Neural cell (in vitro differentiated cells): ENCODE data around the gene SNAP29.

Source experiments
- CTCF ChIP-seq: fragments of 450-650 bp; IDR thresholded peaks from 2 replicates; pipeline ENCODE4 v1.5.1; 2014; ENCODE audit warnings: antibody characterized with exemption, mild to moderate bottlenecking, moderate library complexity; ENCODE audit not compliant: poor library complexity, severe bottlenecking
- EP300 ChIP-seq: fragments of 450-650 bp; conservative IDR thresholded peaks from 2 replicates; pipeline ENCODE4 v1.6.1; 2014; ENCODE audit warnings: antibody characterized with exemption, mild to moderate bottlenecking, moderate library complexity; ENCODE audit not compliant: poor library complexity, severe bottlenecking
- EZH2 ChIP-seq: fragments of 200-600, 300-800 bp; shearing (Covaris generic), sonication (generic); IDR thresholded peaks from 2 replicates; pipeline ENCODE4 v1.6.1; 2014; ENCODE audit warnings: antibody characterized with exemption, low read length, borderline replicate concordance, mild to moderate bottlenecking; ENCODE audit not compliant: insufficient read depth, poor library complexity, severe bottlenecking
- POLR2AphosphoS5 ChIP-seq: IDR thresholded peaks from 2 replicates; pipeline ENCODE4 v1.6.1; 2012
- RAD21 ChIP-seq: fragments of 450-650 bp; conservative IDR thresholded peaks from 2 replicates; pipeline ENCODE4 v1.6.1; 2014; ENCODE audit warnings: antibody characterized with exemption, mild to moderate bottlenecking, moderate library complexity
- TAF1 ChIP-seq: IDR thresholded peaks from 2 replicates; pipeline ENCODE4 v1.6.1; 2012; ENCODE audit warnings: low read depth

- TF ChIP-seq CTCF (no peak), POLR2AphosphoS5 (no peak), RAD21 (no peak), EP300 (no peak), TAF1 (no peak), EZH2 (no peak)
These were observed 60.9 kb downstream of the SNAP29 start for GRCh38 chr22:20919718-20920117.
